Stimulated activated naive CD8-positive, alpha-beta T cell treated with anti-CD3 and anti-CD28 coated beads, Interleukin-15, Interleukin-2, amounts not matched to agents 100 ng/mL and 50 ng/mL, for 24 hours (primary cell): ENCODE results near the gene DNA2.
"Not testable (repeated sequence)": the region's sequence is repeated elsewhere in the genome, so short reads cannot be mapped to it uniquely, and the experiment has no call there.

Experiments used
- H3K27ac Mint-ChIP-seq: one replicate; pipeline ENCODE4 v1.8.0; 2021; ENCODE audit warnings: mild to moderate bottlenecking, mixed read lengths
- H3K27me3 Mint-ChIP-seq: one replicate; pipeline ENCODE4 v1.8.0; 2021; ENCODE audit warnings: mixed read lengths
- H3K36me3 Mint-ChIP-seq: one replicate; pipeline ENCODE4 v1.8.0; 2021; ENCODE audit warnings: low read depth, mixed read lengths
- H3K4me1 Mint-ChIP-seq: one replicate; pipeline ENCODE4 v1.8.0; 2021; ENCODE audit warnings: low read depth, mixed read lengths
- H3K4me3 Mint-ChIP-seq: one replicate; pipeline ENCODE4 v1.8.0; 2021; ENCODE audit warnings: mild to moderate bottlenecking, mixed read lengths
- H3K9me3 Mint-ChIP-seq: one replicate; pipeline ENCODE4 v1.8.0; 2021; ENCODE audit warnings: mixed read lengths

DNA2 gene

DNA sequence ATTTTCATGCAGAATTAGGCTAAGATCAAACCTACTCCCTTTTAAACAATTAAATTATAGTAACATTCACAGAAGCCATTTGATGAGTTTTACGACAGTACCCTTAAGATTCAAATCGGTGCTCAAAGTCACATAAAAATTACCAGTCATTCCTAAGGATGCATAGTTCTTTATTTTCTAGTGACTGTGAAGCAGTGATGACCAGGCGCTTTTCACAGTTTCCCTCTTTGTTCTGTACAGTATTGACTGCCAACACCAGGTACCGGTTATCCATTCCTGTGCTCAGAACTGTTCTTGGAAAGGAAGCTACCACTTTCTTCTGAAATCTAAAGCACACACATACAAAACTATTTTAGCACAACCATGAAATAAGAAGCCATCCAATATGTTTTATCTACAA lies 1.9 kb downstream of the DNA2 start:
- Mint-ChIP-seq H3K36me3 (peaks cover 39% of the 10 kb centered on the region), H3K27me3 (no peaks in the 10 kb centered on the region)

DNA sequence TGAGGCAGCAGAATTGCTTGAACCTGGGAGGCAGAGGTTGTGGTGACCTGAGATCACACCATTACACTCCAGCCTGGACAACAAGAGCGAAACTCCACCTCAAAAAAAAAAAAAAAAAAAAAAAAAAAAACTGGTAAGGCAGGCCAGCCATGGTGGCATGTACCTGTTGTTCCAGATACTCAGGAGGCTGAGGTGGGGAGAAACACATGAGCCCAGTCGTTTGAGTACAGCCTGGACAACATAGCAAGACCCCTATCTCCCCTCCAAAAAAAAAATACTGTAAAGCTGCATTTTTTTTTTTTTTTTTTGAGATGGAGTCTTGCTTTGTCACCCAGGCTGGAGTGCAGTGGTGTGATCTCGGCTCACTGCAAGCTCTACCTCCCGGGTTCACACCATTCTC lies 7.0 kb downstream of the DNA2 start:
- H3K4me1 Mint-ChIP-seq, H3K4me3 Mint-ChIP-seq: not testable (repeated sequence)
- H3K36me3 Mint-ChIP-seq, result peaks cover 60% of the 10 kb centered on the region

More for the DNA sequence above, 1.9 kb downstream of the DNA2 start:
- Mint-ChIP-seq H3K27ac (no peak overlapping the region), H3K9me3 (no peaks in the 10 kb centered on the region), H3K4me1 (peaks cover 29% of the 10 kb centered on the region), H3K4me3 (peak overlapping the region; percentile 100)

DNA sequence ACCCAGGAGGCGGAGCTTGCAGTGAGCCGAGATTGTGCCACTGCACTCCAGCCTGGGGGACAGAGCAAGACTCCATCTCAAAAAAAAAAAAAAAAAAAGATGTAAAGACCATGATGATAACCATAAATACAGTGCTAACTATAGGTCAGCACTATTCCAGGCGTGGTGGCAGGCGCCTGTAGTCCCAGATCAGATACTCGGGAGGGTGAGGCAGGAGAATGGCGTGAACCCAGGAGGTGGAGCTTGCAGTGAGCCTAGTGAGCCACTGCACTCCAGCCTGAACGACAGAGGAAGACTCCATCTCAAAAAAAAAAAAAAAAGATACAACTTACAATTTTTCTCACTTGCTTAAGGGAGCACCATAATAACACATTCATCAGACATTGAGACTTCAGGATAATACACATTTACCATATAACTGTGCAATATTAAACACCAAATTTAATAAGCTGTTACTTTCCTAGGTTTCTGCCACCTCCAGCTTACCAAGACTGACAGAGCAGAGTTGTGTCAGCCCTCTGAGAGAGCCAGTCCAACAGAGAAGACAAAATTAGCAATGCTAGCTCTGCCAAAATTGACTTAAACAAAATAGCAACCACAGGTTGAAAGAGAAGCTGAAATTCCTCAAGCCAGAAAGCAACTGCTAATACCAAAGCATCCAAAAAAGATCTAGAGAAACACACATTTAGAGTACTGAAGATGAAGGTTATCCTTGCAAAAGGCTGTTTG lies 8.2 kb downstream of the DNA2 start:
- peaks cover 62% of the 10 kb centered on the region for H3K36me3 Mint-ChIP-seq
- H3K9me3 Mint-ChIP-seq, result no peaks in the 10 kb centered on the region
- no peaks in the 10 kb centered on the region for H3K27me3 Mint-ChIP-seq
- H3K4me1 Mint-ChIP-seq, result no peaks in the 10 kb centered on the region
- H3K4me3 Mint-ChIP-seq, result no peak overlapping the region
- H3K27ac Mint-ChIP-seq, result no peak overlapping the region

More for the DNA sequence above, 7.0 kb downstream of the DNA2 start:
- not testable (repeated sequence) for H3K27me3 Mint-ChIP-seq, H3K27ac Mint-ChIP-seq, H3K9me3 Mint-ChIP-seq

DNA sequence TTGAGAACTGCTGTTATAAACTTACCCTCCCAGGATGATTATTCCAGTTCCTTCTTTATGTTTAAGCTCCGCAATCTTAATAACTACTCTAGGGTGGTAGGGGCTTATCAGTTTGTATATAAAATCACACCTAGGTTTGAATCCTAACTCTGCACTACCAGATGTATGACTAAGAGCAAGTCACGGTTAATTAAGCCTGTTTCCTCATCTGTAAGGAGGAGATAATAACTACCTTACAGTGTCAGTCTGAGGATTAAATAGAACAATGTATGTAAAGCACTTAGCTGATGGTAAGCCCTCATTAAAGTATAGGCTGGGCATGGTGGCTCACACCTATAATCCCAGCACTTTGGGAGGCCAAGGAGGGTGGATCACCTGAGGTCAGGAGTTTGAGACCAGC lies 9.2 kb downstream of the DNA2 start:
- Mint-ChIP-seq H3K4me3 (no peak overlapping the region), H3K36me3 (peaks cover 61% of the 10 kb centered on the region), H3K9me3 (no peaks in the 10 kb centered on the region), H3K27ac (no peak overlapping the region), H3K27me3 (no peaks in the 10 kb centered on the region), H3K4me1 (no peaks in the 10 kb centered on the region)

DNA sequence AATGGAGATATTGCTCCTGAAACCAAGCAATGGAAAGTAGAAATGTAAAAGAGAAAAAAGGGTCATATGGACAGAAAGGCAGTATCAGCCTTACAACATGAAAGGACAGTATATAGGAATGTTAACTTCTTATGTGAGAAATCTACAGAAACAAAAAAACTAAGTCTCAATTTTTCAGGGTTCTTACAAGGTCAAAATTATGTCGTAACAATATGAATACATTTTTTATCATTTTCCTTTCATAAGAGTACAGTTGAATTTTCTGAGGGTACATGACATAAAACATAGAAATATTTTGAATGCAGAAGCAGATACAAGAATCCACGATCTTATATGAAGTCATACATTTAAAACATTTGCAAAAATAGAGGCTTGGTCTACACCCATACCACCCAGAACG lies 10.7 kb downstream of the DNA2 start:
- Mint-ChIP-seq H3K4me3 (no peak overlapping the region), H3K27ac (no peak overlapping the region), H3K4me1 (no peaks in the 10 kb centered on the region), H3K9me3 (no peaks in the 10 kb centered on the region), H3K36me3 (peaks cover 66% of the 10 kb centered on the region), H3K27me3 (no peaks in the 10 kb centered on the region)

DNA sequence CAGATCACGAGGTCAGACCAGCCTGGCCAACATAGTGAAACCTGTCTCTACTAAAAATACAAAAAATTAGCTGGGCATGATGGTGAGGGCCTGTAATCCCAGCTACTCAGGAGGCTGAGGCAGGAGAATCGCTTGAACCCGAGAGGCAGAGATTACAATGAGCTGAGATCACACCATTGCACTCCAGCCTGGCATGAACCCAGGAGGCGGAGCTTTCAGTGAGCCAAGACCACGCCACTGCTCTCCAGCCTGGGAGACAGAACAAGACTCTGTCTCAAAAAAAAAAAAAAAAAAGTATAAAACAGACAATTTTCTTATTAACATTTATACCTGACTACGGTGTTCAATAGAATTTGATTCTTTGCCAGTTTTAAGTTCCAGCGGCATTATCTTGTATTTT lies 22.1 kb downstream of the DNA2 start:
- not testable (repeated sequence) for H3K27me3 Mint-ChIP-seq, H3K9me3 Mint-ChIP-seq, H3K27ac Mint-ChIP-seq, H3K4me3 Mint-ChIP-seq, H3K4me1 Mint-ChIP-seq
- peaks cover 54% of the 10 kb centered on the region for H3K36me3 Mint-ChIP-seq

DNA sequence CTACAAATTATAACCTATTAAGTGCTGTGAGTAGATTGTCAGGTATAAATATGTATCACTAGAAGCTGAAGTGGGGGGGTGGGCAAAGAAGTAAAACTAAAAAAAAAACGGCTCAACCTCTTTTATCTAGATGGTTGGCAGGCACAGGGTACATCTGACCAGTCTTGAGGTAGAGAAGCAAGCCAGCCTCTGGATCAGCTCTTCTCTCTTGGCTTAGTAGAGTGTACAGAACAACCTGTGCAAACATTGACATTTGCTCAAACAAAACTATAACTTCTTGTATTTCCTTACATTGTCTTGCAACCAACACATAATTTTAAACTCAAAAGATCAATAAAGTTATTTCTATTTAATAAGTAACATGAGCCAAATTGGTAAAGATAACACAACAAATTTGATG lies 25.6 kb downstream of the DNA2 start:
- Mint-ChIP-seq H3K36me3 (peaks cover 49% of the 10 kb centered on the region), H3K27me3 (no peaks in the 10 kb centered on the region), H3K27ac (no peak overlapping the region), H3K4me1 (no peaks in the 10 kb centered on the region), H3K4me3 (no peak overlapping the region), H3K9me3 (no peaks in the 10 kb centered on the region)

DNA sequence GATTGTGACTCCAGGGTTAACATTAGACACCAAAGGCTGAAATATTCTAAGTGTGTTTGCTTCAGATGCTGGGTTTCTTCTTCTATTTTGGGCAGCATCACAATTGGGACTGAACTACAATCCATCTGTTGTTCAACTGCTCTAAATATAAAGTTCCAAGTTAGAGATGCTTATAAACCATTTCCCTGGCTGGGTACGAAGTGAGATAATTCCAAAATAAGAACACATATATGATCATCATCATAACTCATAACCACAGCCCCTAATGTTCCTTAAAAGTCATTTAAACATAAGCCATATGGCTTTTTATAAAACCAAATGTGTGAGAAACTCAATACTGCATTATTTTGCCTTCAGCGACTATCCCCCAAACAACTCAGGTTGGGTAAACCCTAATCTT lies 28.8 kb downstream of the DNA2 start:
- Mint-ChIP-seq H3K27me3 (no peaks in the 10 kb centered on the region), H3K9me3 (no peaks in the 10 kb centered on the region), H3K4me3 (no peak overlapping the region), H3K4me1 (no peaks in the 10 kb centered on the region), H3K36me3 (peaks cover 39% of the 10 kb centered on the region), H3K27ac (no peak overlapping the region)

DNA sequence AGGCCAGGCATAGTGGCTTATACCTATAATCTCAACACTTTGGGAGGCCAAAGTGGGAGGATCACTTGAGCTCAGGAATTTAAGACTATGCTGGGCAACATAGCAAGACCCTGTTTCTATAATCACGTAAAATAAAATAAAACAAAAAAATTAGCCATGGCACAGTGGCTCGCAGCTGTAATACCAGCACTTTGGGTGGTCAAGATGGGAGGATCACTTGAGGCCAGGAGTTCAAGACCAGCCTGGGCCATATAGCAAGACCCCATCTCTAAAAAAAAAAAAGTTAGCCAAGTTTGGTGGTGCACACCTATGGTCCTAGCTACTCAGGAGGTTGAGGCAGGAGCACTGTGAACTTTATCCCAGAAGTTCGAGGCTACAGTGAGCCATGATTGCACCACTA lies 30.9 kb downstream of the DNA2 start:
- no peaks in the 10 kb centered on the region for H3K4me1 Mint-ChIP-seq
- no peaks in the 10 kb centered on the region for H3K27me3 Mint-ChIP-seq
- H3K27ac Mint-ChIP-seq, result no peak overlapping the region
- no peaks in the 10 kb centered on the region for H3K9me3 Mint-ChIP-seq
- H3K36me3 Mint-ChIP-seq, result peaks cover 46% of the 10 kb centered on the region
- H3K4me3 Mint-ChIP-seq, result no peak overlapping the region

DNA sequence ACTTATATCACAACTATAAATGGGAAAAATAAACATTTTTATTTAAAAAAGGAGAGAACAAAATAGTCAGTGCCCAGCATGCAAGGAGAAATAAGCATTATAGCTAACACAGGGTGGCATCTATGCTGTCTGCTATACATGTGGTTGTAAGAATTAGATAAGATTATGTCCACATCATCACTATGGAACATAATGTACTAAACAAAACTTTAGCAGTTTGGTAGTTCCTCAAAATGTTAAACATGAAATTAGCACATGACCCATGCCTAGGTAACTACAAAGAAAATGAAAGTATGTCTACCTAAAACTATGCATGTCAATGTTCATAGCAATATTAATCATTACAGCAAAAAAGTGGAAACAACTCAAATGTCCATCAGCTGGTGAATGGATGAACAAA lies 36.0 kb downstream of the DNA2 start:
- H3K36me3 Mint-ChIP-seq, result peaks cover 58% of the 10 kb centered on the region
- H3K4me1 Mint-ChIP-seq, result no peaks in the 10 kb centered on the region
- no peaks in the 10 kb centered on the region for H3K9me3 Mint-ChIP-seq
- H3K27me3 Mint-ChIP-seq, result no peaks in the 10 kb centered on the region
- no peak overlapping the region for H3K4me3 Mint-ChIP-seq
- H3K27ac Mint-ChIP-seq, result no peak overlapping the region

DNA sequence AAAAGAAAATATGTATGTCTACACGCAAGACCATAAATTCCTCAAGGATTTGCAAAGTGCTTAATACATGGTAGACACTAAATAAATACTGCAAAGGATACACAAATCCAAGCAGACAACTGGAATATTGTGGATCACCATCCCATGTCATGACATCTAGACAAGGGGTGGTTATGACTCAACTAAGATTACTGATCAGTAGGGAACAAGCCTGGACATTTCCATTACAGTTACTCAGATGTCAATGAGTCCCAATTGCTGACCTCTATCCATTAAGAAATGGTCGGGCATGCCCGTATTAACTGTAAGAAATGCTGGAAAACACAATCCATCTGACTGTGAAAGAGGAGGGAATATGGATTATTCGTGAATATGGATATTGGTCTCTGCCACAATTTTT lies 37.1 kb downstream of the DNA2 start:
- Mint-ChIP-seq H3K36me3 (peaks cover 59% of the 10 kb centered on the region), H3K27ac (no peak overlapping the region), H3K9me3 (no peaks in the 10 kb centered on the region), H3K4me3 (no peak overlapping the region), H3K27me3 (no peaks in the 10 kb centered on the region), H3K4me1 (no peaks in the 10 kb centered on the region)

DNA sequence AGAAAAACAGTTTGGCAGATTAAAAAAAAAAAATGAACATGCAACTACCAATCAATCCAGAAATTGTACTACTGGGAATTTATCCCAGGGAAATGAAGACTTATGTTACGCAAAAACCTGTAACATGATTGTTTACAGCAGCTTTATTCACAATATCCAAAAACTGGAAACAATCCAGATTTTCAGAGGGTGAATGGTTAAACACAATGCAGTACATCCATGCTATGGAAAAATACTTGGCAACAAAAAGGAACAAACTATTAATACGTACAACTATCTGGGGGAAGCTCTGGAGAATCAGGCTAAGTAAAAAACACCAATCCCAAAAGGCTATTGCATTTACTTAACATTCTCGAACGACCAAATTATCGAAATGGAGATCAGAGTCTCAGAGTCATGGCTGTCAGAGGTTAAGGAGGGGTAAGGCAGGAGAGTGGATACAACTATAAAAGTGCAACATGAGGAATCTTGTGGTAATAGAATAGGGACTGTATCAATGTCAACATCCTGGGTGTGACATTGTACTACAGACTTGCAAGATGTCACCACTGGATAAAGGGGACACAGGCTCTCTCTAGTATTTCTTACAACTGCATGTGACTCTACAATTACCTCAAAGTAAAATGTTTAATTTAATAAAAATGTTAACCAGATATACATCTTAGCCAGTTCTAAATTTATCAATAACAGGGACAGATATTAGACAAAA lies 43.2 kb downstream of the DNA2 start:
- Mint-ChIP-seq H3K36me3 (peaks cover 47% of the 10 kb centered on the region), H3K4me1 (peaks cover 13% of the 10 kb centered on the region), H3K9me3 (no peaks in the 10 kb centered on the region), H3K27me3 (no peaks in the 10 kb centered on the region), H3K27ac (no peak overlapping the region), H3K4me3 (no peak overlapping the region)

DNA sequence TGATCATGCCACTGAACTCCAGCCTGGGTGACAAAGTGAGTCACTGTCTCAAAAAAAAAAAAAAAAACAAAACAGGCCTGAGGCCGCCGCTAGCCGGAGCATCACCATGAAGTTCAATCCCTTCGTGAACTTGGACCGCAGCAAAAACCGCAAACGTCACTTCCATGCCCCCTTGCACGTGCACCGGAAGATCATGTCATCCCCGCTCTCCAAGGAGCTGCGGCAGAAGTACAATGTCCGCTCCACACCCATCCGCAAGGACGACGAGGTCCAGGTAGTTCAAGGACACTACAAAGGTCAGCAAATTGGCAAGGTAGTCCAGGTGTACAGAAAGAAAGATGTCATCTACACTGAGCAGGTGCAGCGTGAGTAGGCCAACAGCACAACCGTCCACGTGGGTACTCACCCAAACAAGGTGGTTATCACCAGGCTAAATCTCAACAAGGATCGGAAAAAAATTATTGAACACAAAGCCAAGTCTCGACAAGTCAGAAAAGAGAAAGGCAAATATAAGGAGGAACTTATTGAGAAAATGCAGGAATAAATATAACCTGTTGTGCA lies 47.2 kb downstream of the DNA2 start:
- Mint-ChIP-seq H3K4me3 (no peak overlapping the region), H3K27ac (no peak overlapping the region), H3K4me1 (peaks cover 18% of the 10 kb centered on the region), H3K36me3 (peaks cover 46% of the 10 kb centered on the region), H3K27me3 (no peaks in the 10 kb centered on the region), H3K9me3 (no peaks in the 10 kb centered on the region)

DNA sequence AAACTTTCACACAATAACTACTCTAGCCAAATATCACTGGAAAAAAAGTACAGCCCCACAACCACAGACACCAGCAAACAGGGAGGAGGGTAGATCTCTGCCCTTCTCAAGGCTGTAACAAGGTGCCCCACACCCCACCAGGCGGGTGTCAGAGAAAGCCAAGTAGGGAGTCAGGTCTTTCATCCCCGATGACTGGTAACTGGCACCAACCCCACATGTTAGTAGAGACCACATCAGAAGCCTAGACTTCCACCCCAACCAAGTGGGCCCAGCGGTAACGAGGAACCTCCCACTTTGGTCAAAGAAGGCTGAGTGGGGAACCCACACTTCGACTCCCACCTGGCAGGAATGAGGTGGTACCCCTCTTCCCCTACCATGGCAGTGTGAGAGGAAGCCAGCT lies 48.3 kb downstream of the DNA2 start:
- Mint-ChIP-seq H3K36me3 (peaks cover 50% of the 10 kb centered on the region), H3K27ac (peak overlapping the region; percentile 79), H3K4me1 (peaks cover 18% of the 10 kb centered on the region), H3K27me3 (no peaks in the 10 kb centered on the region), H3K4me3 (peak overlapping the region; percentile 26), H3K9me3 (no peaks in the 10 kb centered on the region)

DNA sequence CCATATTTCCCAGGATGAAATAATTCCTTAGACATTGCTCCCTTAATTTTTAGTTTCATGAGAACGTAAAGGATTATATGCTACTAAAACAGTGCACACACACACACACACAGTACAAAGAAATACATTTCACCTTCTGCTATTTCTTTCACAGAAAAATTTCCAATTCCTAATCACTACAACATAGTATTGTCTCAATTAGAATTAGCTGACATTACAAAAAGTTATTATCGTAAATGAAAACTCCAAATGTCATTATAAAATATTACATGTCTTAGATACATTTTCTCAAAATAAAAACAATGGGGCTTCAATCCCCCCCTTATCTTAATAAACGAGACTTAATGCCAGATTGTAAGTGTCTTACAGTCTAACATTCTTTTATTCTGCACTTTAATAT lies 52.4 kb downstream of the DNA2 start:
- peaks cover 56% of the 10 kb centered on the region for H3K36me3 Mint-ChIP-seq
- H3K4me1 Mint-ChIP-seq, result peaks cover 13% of the 10 kb centered on the region
- no peak overlapping the region for H3K27ac Mint-ChIP-seq
- no peaks in the 10 kb centered on the region for H3K27me3 Mint-ChIP-seq
- H3K9me3 Mint-ChIP-seq, result no peaks in the 10 kb centered on the region
- no peak overlapping the region for H3K4me3 Mint-ChIP-seq
